Activated naive CD4-positive, alpha-beta T cell treated with anti-CD3 and anti-CD28 coated beads for 36 hours (primary cell): ENCODE measurements around the gene PTAFR. TPM values are rescaled to one million over a fixed set of nuclear protein-coding genes. Genes with fewer than 3 reads are reported as not detected.

Experiments
- CTCF ChIA-PET: fragments of 350-600 bp; sonication (Branson Sonifier 250); formaldehyde crosslinking; loops from one replicate; lab custom pipeline; 2021; ENCODE audit warnings: antibody characterized with exemption; lab: Charles Lee
- DNase-seq: peaks from one replicate; pipeline ENCODE4 v3.0.0-alpha.2; 2020
- H3K27ac Mint-ChIP-seq: one replicate; pipeline ENCODE4 v1.8.0; 2021; ENCODE audit warnings: mild to moderate bottlenecking, mixed read lengths
- H3K27me3 Mint-ChIP-seq: one replicate; pipeline ENCODE4 v1.8.0; 2021; ENCODE audit warnings: low read depth, mixed read lengths
- H3K36me3 Mint-ChIP-seq: one replicate; pipeline ENCODE4 v1.8.0; 2021; ENCODE audit warnings: low read depth, mixed read lengths
- H3K4me1 Mint-ChIP-seq: one replicate; pipeline ENCODE4 v1.8.0; 2021; ENCODE audit warnings: low read depth, mixed read lengths
- H3K4me3 Mint-ChIP-seq: one replicate; pipeline ENCODE4 v1.8.0; 2021; ENCODE audit warnings: mild to moderate bottlenecking, moderate library complexity, mixed read lengths
- H3K9me3 Mint-ChIP-seq: one replicate; pipeline ENCODE4 v1.8.0; 2021; ENCODE audit warnings: mixed read lengths
- intact Hi-C: fragments of 100-400 bp; cut with micrococcal nuclease; formaldehyde crosslinking; loops from one replicate; pipeline ENCODE4 v1.15.1; 2023
- total RNA-seq, 2 experiments: library from RNA; stranded (reverse); gene quantifications; one replicate each; pipeline ENCODE4 v1.2.3, GENCODE V29; 2021

Gene PTAFR, protein sequence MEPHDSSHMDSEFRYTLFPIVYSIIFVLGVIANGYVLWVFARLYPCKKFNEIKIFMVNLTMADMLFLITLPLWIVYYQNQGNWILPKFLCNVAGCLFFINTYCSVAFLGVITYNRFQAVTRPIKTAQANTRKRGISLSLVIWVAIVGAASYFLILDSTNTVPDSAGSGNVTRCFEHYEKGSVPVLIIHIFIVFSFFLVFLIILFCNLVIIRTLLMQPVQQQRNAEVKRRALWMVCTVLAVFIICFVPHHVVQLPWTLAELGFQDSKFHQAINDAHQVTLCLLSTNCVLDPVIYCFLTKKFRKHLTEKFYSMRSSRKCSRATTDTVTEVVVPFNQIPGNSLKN
- under 1 TPM; 0.05 to 0.07 TPM for total RNA-seq

DNA sequence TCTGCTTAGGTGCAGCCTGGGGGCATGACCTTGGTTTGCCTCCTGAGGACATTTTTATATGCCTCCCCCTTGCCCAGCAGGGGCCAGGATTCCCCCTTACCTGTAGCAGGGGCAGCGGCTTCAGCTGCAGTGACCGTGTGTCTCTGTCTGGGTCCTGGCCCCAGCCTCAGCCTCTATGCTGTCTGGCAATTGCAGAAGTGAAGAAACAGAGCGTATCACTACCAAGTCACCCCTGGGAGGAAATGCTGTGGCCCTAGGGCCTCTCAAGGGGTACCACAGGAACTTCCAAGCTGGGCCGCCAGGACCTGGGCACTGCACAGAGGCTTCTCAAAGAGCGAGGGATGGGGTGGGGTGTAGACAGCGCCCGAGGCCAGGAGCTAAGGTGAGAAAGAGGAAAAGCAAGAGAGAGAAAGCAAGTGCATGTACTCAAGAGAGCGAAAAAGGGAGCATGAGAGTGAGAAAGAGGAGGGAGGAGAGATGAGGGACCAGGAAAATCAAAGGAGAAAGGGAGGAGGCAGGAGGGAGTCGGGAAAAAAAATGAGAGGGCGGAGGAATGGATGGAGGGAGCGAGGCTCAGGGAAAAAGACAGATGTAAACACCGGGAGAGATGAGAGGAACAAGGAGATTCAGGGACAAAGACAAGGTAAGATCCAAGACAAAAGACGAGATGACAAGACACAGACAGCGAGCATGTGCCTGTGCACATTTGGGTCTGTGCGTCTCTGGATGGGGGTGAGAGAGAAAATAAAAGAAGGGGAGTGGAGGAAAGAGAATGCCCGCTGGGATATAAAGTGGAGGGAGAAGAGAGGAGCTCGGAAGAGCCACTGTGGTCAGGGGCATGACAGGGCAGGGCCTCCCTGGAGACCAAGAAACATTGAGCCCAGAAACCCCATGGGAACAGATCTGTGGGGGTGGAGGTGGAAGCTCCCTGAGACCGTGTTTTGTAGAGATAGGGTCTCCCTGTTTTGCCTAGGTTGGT is at the start of gene PTAFR:
Gene PTAFR (minus strand): TSS at position 199 of the 979 bp plus-strand sequence. CDS start 25,669 bp downstream, outside the sequence.
- no peak within 1 kb of the TSS for H3K4me3 Mint-ChIP-seq
- intact Hi-C loops, result no loop called here
- H3K9me3 Mint-ChIP-seq, result no peaks in the 10 kb centered on the region
- peaks cover 27% of the 10 kb centered on the region for H3K4me1 Mint-ChIP-seq
- CTCF ChIA-PET, result no interaction called here
- no peak within 1 kb of the TSS for H3K27ac Mint-ChIP-seq
- H3K27me3 Mint-ChIP-seq, result peaks cover 31% of the 10 kb centered on the region
- H3K36me3 Mint-ChIP-seq, result no peaks in the 10 kb centered on the region
- DNase-seq, result no peak

DNA sequence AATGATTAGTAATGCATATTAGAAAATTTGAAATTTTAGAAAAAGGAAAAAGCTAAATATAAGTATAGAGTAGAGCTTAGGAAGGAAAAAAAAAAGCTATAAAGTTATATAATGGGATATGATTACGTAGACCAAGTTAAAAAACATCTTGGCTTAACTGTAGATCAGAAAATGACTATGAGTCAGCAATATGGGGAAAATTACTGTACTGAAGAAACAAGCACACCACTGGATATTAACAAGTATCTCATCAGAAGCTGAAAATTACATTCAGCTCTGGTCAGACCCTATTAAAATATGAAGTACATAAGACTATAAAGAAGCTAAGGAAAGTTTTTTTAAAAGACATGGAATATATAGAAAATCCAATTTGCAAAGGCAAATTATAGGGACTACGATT is 36.8 kb upstream of the PTAFR start:
- Mint-ChIP-seq H3K36me3 (peaks cover 7% of the 10 kb centered on the region), H3K9me3 (no peaks in the 10 kb centered on the region), H3K4me3 (no peak overlapping the region), H3K4me1 (peaks cover 2% of the 10 kb centered on the region), H3K27me3 (no peaks in the 10 kb centered on the region), H3K27ac (no peak overlapping the region)
- intact Hi-C loops, result no loop called here
- CTCF ChIA-PET, result interaction anchor here (0.6 to 9.5 kb wide), 6 partner anchors 10 to 1890 kb away, joined by 3 to 132 read pairs (median 4); partner anchors contain the start of gene EYA3
- DNase-seq, result no peak

DNA sequence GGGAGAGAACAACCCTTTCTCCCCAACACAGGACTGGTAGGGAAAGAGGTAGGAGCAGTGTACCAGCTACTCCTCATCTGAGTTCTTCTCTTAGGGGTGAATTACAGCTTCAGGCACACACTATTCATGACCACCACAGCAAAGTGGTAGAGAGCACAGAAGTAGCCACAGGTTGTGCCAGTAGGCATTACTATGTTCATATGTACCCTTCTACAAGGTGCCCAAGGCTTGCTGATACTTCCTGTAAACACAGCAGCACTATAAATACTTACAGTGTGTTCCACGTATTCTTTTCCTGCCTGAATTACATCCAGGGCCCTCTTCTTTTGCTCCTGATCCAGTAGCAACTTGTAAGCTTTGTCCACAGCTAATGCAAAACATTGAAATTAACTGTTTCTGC is 33.2 kb upstream of the PTAFR start:
- intact Hi-C loops, result loop anchor here (1.0 to 2.0 kb wide), 3 partner anchors 118 to 351 kb away; no protein-coding TSS in a partner anchor
- no peaks in the 10 kb centered on the region for H3K9me3 Mint-ChIP-seq
- CTCF ChIA-PET, result interaction anchor here (0.6 to 9.5 kb wide), 15 partner anchors 11 to 377 kb away, joined by 3 to 132 read pairs (median 3); partner anchors contain the start of gene EYA3
- peaks cover 7% of the 10 kb centered on the region for H3K36me3 Mint-ChIP-seq
- no peak overlapping the region for H3K4me3 Mint-ChIP-seq
- H3K4me1 Mint-ChIP-seq, result peaks cover 2% of the 10 kb centered on the region
- H3K27ac Mint-ChIP-seq, result no peak overlapping the region
- DNase-seq, result no peak
- H3K27me3 Mint-ChIP-seq, result no peaks in the 10 kb centered on the region

DNA sequence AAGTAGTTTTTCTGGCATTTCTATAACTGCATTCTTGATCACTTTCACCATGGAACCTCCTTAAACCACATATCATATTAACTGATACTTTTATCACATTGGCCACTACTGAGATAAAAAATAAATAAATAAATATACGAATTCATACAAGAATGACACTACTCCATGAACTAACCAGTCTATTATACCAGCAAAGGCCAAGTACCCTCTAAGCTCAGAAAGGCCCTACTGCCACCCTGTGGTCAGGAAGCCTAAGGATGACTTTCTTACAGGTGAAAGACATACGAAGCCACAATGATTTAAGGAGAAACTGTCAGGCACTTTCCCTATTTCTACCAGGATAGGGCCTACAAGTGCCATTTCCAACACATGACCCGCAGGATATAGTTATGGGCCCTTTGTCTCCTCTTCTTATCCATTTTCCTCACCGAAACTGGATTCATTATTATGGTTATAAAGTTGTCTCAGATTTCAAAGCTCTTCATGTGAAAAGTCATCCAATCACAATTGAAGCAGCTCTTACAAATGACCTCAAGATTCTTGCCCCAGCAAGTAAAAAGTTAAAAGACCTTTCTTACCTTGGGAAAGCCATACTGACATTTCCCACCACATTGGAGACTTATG is 32.4 kb upstream of the PTAFR start:
- intact Hi-C loops, result loop anchor here (1.0 to 2.0 kb wide), 3 partner anchors 118 to 351 kb away; no protein-coding TSS in a partner anchor
- peak; percentile 82 for DNase-seq
- Mint-ChIP-seq H3K4me3 (no peak overlapping the region), H3K9me3 (no peaks in the 10 kb centered on the region), H3K27ac (no peak overlapping the region), H3K36me3 (peaks cover 10% of the 10 kb centered on the region), H3K27me3 (no peaks in the 10 kb centered on the region), H3K4me1 (peaks cover 2% of the 10 kb centered on the region)
- CTCF ChIA-PET, result interaction anchor here (0.6 to 9.5 kb wide), 19 partner anchors 11 to 378 kb away, joined by 3 to 132 read pairs (median 3); partner anchors contain the start of gene EYA3

DNA sequence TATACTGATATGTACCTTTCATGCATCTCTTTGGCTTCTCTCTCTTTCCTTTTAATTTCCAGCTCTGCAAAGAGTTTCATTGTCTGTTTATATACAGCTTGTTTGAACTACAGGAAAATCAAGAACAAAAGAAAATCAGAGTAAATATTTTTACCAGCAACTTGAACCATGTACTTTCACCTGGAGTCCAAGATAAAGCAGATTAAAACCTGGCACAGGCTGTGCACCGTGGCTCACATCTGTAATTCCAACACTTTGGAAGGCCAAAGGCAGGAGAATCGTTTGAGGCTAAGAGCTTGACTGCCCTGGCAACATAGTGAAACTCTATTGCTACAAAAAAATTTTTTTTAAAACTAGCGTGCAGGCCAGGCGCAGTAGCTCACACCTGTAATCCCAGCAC is 28.8 kb upstream of the PTAFR start:
- no peak for DNase-seq
- CTCF ChIA-PET, result interaction anchor here (9.5 kb wide), 1 partner anchor 117 kb away, joined by 132 read pairs; the partner anchor contains the start of gene EYA3
- H3K9me3 Mint-ChIP-seq, result no peaks in the 10 kb centered on the region
- no peak overlapping the region for H3K4me3 Mint-ChIP-seq
- intact Hi-C loops, result no loop called here
- no peak overlapping the region for H3K27ac Mint-ChIP-seq
- no peaks in the 10 kb centered on the region for H3K27me3 Mint-ChIP-seq
- peaks cover 38% of the 10 kb centered on the region for H3K36me3 Mint-ChIP-seq
- peaks cover 13% of the 10 kb centered on the region for H3K4me1 Mint-ChIP-seq

DNA sequence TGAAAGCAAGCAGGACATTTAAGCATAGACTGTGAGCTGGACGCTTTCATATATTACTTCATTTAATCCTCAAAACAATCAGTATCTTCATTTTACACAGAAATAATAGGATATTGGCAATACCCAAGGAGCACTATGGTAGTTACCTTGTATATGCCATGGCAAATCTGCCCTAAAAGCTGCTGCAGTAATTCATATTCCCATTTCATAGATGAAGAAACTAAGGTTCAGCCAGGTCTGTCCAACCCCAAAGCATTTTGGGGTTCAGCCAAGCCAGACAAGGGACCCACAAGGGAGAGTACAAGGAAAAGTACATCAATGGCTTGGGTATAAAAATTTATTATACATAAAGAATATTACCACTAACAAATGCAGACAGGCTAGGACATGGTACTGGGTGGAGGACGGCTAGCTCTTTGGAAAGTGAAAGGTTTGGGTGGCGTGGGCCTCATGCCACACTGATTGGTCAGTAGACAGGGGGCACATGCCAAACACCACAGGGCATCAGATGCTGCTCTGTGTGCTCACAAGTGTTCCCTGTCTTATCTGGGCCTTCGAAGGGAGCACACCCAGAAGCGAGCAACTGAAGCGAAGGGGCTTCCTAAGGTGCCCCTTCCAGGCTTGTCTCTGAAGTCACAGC is 23.9 kb upstream of the PTAFR start:
- H3K4me1 Mint-ChIP-seq, result peaks cover 42% of the 10 kb centered on the region
- no peak overlapping the region for H3K4me3 Mint-ChIP-seq
- intact Hi-C loops, result loop anchor here (1.0 to 5.0 kb wide), 6 partner anchors 31 to 428 kb away; partner anchors contain the start of genes EYA3 and STX12
- peaks cover 63% of the 10 kb centered on the region for H3K36me3 Mint-ChIP-seq
- H3K27me3 Mint-ChIP-seq, result no peaks in the 10 kb centered on the region
- CTCF ChIA-PET, result interaction anchor here (1.1 kb wide), 1 partner anchor 109 kb away, joined by 3 read pairs; no protein-coding TSS in a partner anchor
- DNase-seq, result no peak
- H3K27ac Mint-ChIP-seq, result peak overlapping the region; percentile 90
- peaks cover 14% of the 10 kb centered on the region for H3K9me3 Mint-ChIP-seq

DNA sequence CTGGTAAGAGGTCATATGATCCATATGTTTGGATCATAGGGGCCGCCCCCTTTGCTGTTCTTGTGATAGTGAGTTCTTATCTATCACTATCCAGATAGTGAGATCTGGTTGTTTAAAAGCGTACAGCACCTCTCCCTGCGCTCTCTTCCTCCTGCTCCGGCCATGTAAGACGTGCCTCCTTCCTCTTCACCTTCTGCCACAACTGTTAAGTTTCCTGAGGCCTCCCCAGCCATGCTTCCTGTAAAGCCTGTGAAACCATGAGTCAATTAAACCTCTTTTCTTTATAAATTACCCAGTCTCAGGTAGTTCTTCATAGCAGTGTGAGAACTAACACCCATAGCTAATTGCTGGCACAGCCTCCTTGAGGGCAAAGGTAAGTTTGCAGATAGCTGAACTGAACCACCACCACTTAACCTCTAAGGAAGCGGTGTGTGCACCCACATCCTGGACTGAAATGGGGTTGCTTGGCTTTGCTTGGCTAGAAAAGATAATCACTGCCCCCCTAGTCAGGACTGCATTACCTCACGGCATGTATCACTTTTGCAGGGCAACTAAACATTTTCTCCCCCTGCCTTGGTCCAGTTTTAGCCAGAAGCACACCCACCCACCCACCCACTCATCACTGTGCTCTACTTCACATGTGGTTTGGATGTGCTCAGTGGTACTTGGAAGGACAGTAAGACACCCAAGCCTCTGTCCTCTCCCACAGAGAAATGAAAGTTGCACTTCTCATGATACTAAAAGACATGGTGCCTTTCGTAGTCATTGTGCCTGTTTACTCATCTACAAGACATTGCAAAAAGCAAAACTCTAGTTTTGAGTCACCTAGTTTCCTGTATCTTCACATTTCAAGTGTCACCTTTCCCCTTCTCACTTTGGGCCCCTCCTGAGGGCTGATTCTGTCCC is 23.1 kb upstream of the PTAFR start:
- Mint-ChIP-seq H3K4me1 (peaks cover 42% of the 10 kb centered on the region), H3K9me3 (peaks cover 14% of the 10 kb centered on the region), H3K27me3 (no peaks in the 10 kb centered on the region), H3K36me3 (peaks cover 63% of the 10 kb centered on the region), H3K4me3 (peak overlapping the region; percentile 31), H3K27ac (peak overlapping the region; percentile 90)
- intact Hi-C loops, result loop anchor here (1.0 to 5.0 kb wide), 8 partner anchors 30 to 427 kb away; partner anchors contain the start of genes EYA3, MED18 and STX12
- CTCF ChIA-PET, result interaction anchor here (1.1 kb wide), 1 partner anchor 108 kb away, joined by 3 read pairs; no protein-coding TSS in a partner anchor
- peak; percentile 75 for DNase-seq

DNA sequence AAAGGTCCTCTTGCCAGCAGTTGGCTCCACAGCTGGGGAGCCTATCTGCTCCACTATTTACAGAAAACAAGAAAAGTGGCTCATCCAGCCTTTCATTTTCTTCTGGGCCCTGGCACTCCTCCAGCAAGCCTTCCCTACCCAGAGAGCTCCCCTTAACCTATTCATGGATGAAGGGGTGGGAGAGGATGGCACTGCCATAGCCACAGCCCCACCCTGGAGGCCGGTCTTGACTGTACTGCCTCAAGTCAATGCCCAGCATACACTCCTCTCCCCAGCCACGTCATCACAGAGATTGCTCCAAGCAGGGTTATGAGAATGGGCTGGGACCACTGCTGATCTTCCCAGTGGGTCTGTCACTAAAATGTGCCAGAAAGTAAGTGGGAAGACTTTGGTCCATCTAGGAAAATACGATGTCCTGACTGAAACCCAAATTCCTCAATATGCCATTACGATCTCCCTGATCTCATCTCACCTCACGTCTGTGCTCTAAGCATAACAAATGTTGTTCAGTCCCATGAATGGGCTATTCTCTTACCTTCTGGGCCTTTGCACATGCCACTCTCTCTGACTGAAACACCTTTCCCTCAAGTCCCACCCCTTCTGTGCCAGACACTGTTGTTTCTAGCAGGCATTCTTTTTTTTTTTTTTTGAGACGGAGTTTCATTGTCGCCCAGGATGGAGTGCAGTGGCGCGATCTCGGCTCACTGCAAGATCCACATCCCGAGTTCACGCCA is 21.4 kb upstream of the PTAFR start:
- H3K27me3 Mint-ChIP-seq, result no peaks in the 10 kb centered on the region
- H3K9me3 Mint-ChIP-seq, result peaks cover 14% of the 10 kb centered on the region
- peaks cover 53% of the 10 kb centered on the region for H3K36me3 Mint-ChIP-seq
- H3K27ac Mint-ChIP-seq, result no peak overlapping the region
- H3K4me1 Mint-ChIP-seq, result peaks cover 42% of the 10 kb centered on the region
- intact Hi-C loops, result no loop called here
- H3K4me3 Mint-ChIP-seq, result no peak overlapping the region
- no peak for DNase-seq
- CTCF ChIA-PET, result interaction anchor here (1.7 kb wide), 1 partner anchor 11 kb away, joined by 7 read pairs; no protein-coding TSS in a partner anchor

DNA sequence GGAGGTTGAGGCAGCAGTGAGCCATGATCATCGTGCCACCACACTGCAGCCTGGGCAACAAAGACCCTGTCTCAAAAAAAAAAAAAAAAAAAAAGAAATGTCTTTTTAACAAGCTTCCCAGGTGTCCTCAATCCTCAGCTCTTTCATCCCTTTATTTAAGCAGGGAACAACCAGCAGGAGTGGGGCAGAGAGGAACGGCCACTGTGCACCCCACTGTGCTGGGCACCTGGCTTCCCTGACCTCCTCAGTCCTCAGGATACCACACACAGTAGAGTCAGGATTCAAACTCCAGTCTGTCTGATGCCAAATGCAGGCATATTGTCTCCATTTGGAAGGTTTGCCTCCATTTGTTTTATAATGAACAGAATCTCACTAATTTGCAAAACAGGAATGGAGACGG is 19.8 kb upstream of the PTAFR start:
- peaks cover 43% of the 10 kb centered on the region for H3K36me3 Mint-ChIP-seq
- no peak overlapping the region for H3K4me3 Mint-ChIP-seq
- CTCF ChIA-PET, result interaction anchor here (0.6 to 2.5 kb wide), 3 partner anchors 13 to 487 kb away, joined by 3 to 9 read pairs (median 7); no protein-coding TSS in a partner anchor
- no peak for DNase-seq
- H3K9me3 Mint-ChIP-seq, result peaks cover 14% of the 10 kb centered on the region
- intact Hi-C loops, result no loop called here
- H3K27ac Mint-ChIP-seq, result no peak overlapping the region
- peaks cover 42% of the 10 kb centered on the region for H3K4me1 Mint-ChIP-seq
- no peaks in the 10 kb centered on the region for H3K27me3 Mint-ChIP-seq

DNA sequence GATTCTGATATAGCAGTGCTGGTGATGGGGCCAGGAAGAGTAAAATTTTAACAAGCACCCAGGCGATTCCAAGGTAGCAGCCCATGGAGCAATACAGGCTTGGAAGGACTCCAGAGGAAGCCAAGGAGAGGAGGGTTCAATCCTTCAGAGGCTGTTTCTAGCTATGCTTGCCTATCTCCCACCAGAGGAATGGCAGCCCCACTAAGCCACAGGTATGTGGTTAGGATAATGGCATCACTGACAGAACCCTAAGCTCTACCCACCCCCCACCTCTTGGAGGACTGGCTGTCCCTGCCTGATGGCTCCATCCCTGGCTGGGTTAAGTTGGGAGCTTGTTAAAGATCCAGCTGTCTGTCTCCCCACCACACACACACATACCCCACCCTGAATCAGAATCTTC is 19.3 kb upstream of the PTAFR start:
- Mint-ChIP-seq H3K4me1 (peaks cover 37% of the 10 kb centered on the region), H3K36me3 (peaks cover 38% of the 10 kb centered on the region), H3K4me3 (no peak overlapping the region), H3K27me3 (no peaks in the 10 kb centered on the region), H3K27ac (no peak overlapping the region), H3K9me3 (peaks cover 14% of the 10 kb centered on the region)
- CTCF ChIA-PET, result interaction anchor here (1.7 to 2.5 kb wide), 2 partner anchors 13 to 104 kb away, joined by 7 to 9 read pairs; no protein-coding TSS in a partner anchor
- DNase-seq, result no peak
- intact Hi-C loops, result no loop called here
